Uterus (tissue), 2 donors: ENCODE data around the gene STXBP5L.
"Not testable (repeated sequence)": the region's sequence is repeated elsewhere in the genome, so short reads cannot be mapped to it uniquely, and the experiment has no call there.

Experiments used
- POLR2A ChIP-seq, 2 donors: fragments of 450-650 bp; IDR thresholded peaks; one replicate each; pipeline ENCODE4 v1.6.1; 2016; ENCODE audit warnings: antibody characterized with exemption in 2 of 2, mild to moderate bottlenecking in 1 of 2, moderate library complexity in 1 of 2
- TF ChIP-seq, protein P1 (sequence below), 4 experiments: fragments of 200-600 bp in 2 of 4; fragments of 450-650 bp in 2 of 4; sonication (generic) in 2 of 4; IDR thresholded peaks; one replicate each; pipeline ENCODE4 v1.5.1; 2016 to 2019; ENCODE audit warnings: antibody characterized with exemption in 4 of 4, mild to moderate bottlenecking in 2 of 4, moderate library complexity in 1 of 4

DNA sequence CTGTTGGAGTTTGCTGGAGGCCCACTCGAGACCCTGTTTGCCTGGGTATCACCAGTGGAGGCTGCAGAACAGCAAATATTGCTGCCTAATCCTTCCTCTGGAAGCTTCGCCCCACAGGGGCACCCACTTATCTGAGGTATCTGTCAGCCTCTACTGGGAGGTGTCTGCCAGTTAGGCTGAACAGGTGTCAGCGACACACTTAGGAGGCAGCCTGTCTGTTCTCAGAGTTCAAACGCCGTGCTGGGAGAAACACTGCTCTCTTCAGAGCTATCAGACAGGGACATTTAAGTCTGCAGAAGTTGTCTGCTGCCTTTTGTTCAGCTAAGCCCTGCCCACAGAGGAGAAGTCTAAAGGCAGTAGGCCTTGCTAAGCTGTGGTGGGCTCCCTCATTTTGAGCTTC lies 448.0 kb downstream of the STXBP5L start:
- TF ChIP-seq, protein P1, sequence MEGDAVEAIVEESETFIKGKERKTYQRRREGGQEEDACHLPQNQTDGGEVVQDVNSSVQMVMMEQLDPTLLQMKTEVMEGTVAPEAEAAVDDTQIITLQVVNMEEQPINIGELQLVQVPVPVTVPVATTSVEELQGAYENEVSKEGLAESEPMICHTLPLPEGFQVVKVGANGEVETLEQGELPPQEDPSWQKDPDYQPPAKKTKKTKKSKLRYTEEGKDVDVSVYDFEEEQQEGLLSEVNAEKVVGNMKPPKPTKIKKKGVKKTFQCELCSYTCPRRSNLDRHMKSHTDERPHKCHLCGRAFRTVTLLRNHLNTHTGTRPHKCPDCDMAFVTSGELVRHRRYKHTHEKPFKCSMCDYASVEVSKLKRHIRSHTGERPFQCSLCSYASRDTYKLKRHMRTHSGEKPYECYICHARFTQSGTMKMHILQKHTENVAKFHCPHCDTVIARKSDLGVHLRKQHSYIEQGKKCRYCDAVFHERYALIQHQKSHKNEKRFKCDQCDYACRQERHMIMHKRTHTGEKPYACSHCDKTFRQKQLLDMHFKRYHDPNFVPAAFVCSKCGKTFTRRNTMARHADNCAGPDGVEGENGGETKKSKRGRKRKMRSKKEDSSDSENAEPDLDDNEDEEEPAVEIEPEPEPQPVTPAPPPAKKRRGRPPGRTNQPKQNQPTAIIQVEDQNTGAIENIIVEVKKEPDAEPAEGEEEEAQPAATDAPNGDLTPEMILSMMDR (IDR thresholded peaks at IDR 0.05) = not testable (repeated sequence)
- TF ChIP-seq POLR2A (IDR thresholded peaks at IDR 0.05) = not testable (repeated sequence)
